GM23338 (cell line): ENCODE data around the gene PLCXD3. TPM values are rescaled to one million over a fixed set of nuclear protein-coding genes. Genes with fewer than 3 reads are reported as not detected.

ENCODE experiments used
- ATAC-seq: fragments of 200-7000 bp; cut with Tn5 transposase; 3 replicates; pipeline ENCODE4 v1.9.1; 2020
- DNase-seq: peaks from one replicate; pipeline ENCODE4 v3.0.0-alpha.2; 2015; ENCODE audit warnings: low spot score
- H2AFZ ChIP-seq: fragments of 200-600 bp; sonication (generic); 2 replicates; pipeline ENCODE4 v1.8.0; 2016; ENCODE audit warnings: antibody characterized with exemption, mild to moderate bottlenecking, moderate library complexity
- H3F3A ChIP-seq: fragments of 200-600 bp; sonication (generic); replicated peaks from 2 replicates; pipeline ENCODE4 v1.8.0; 2017; ENCODE audit warnings: antibody characterized with exemption, mixed run types, low read depth
- H3K27ac ChIP-seq: fragments of 200-600 bp; sonication (generic); 2 replicates; pipeline ENCODE4 v1.6.1; 2016; ENCODE audit warnings: low read depth
- H3K27me3 ChIP-seq: fragments of 200-600 bp; sonication (generic); 2 replicates; pipeline ENCODE4 v1.8.0; 2016; ENCODE audit warnings: mild to moderate bottlenecking, mixed run types, moderate library complexity; ENCODE audit not compliant: insufficient read depth
- H3K36me3 ChIP-seq: fragments of 200-600 bp; sonication (generic); 2 replicates; pipeline ENCODE4 v1.8.0; 2016; ENCODE audit warnings: mild to moderate bottlenecking; ENCODE audit not compliant: insufficient read depth
- H3K4me1 ChIP-seq: fragments of 200-600 bp; sonication (generic); 2 replicates; pipeline ENCODE4 v1.8.0; 2016; ENCODE audit warnings: mild to moderate bottlenecking, moderate library complexity; ENCODE audit not compliant: insufficient read depth
- H3K4me2 ChIP-seq: fragments of 200-600 bp; sonication (generic); 2 replicates; pipeline ENCODE4 v1.7.1; 2017; ENCODE audit warnings: mixed run types
- H3K4me3 ChIP-seq: fragments of 200-600 bp; sonication (generic); 2 replicates; pipeline ENCODE4 v1.6.1; 2016; ENCODE audit warnings: mixed run types
- H3K79me2 ChIP-seq: fragments of 200-600 bp; sonication (generic); replicated peaks from 2 replicates; pipeline ENCODE4 v1.8.0; 2017; ENCODE audit warnings: mild to moderate bottlenecking; ENCODE audit not compliant: insufficient read depth
- H3K9me2 ChIP-seq: fragments of 200-600 bp; sonication (generic); 2 replicates; pipeline ENCODE4 v1.8.0; 2017; ENCODE audit not compliant: insufficient read depth
- H4K20me1 ChIP-seq: fragments of 200-600 bp; sonication (generic); replicated peaks from 2 replicates; pipeline ENCODE4 v1.8.0; 2017; ENCODE audit warnings: mild to moderate bottlenecking; ENCODE audit not compliant: insufficient read depth
- H3K27ac Mint-ChIP-seq: 2 replicates; pipeline ENCODE4 v1.8.0; 2020; ENCODE audit warnings: inconsistent platforms, mild to moderate bottlenecking, moderate library complexity, mixed read lengths
- H3K27me3 Mint-ChIP-seq: 3 replicates; pipeline ENCODE4 v1.8.0; 2022; ENCODE audit warnings: low read depth, mild to moderate bottlenecking, moderate library complexity, mixed read lengths, inconsistent platforms; ENCODE audit not compliant: insufficient read depth, poor library complexity
- H3K36me3 Mint-ChIP-seq: 3 replicates; pipeline ENCODE4 v1.8.0; 2021; ENCODE audit warnings: low read depth, mild to moderate bottlenecking, inconsistent platforms, moderate library complexity, mixed read lengths
- H3K4me1 Mint-ChIP-seq: 3 replicates; pipeline ENCODE4 v1.8.0; 2020; ENCODE audit warnings: mild to moderate bottlenecking, inconsistent platforms, mixed read lengths
- H3K4me3 Mint-ChIP-seq: 3 replicates; pipeline ENCODE4 v1.8.0; 2021; ENCODE audit warnings: moderate library complexity, mild to moderate bottlenecking, inconsistent platforms, mixed read lengths
- H3K9me3 Mint-ChIP-seq: 3 replicates; pipeline ENCODE4 v1.8.0; 2020; ENCODE audit warnings: moderate library complexity, mild to moderate bottlenecking, inconsistent platforms, mixed read lengths
- CREB1 ChIP-seq: fragments of 250-450 bp; sonication (Bioruptor Pico); IDR thresholded peaks from 2 replicates; pipeline ENCODE4 v1.5.0; 2020; ENCODE audit warnings: low read depth, mild to moderate bottlenecking, moderate library complexity
- CTCF ChIP-seq, 2 experiments: fragments of 200-600 bp in 1 of 2; sonication (generic) in 1 of 2; conservative IDR thresholded peaks; 2 replicates each; pipeline versions ENCODE4 v1.5.1 to v1.6.1; 2016 to 2017; ENCODE audit warnings: antibody characterized with exemption in 2 of 2, low read depth in 2 of 2, mild to moderate bottlenecking in 2 of 2, moderate library complexity in 1 of 2
- ETS1 ChIP-seq: IDR thresholded peaks from 2 replicates; pipeline ENCODE4 v1.6.1; 2016; ENCODE audit warnings: antibody characterized with exemption
- EZH2 ChIP-seq: fragments of 200-600 bp; sonication (generic); IDR thresholded peaks from one replicate; pipeline ENCODE4 v1.8.0; 2017; ENCODE audit warnings: antibody characterized with exemption, mild to moderate bottlenecking, low read depth; ENCODE audit not compliant: unreplicated experiment
- EZH2phosphoT487 ChIP-seq: fragments of 200-600 bp; sonication (generic); IDR thresholded peaks from one replicate; pipeline ENCODE4 v1.8.1; 2018; ENCODE audit warnings: antibody characterized with exemption; ENCODE audit not compliant: unreplicated experiment
- JUNB ChIP-seq: IDR thresholded peaks from one replicate; pipeline ENCODE4 v1.6.1; 2016; ENCODE audit warnings: antibody characterized with exemption; ENCODE audit not compliant: unreplicated experiment
- NANOG ChIP-seq: IDR thresholded peaks from 2 replicates; pipeline ENCODE4 v1.6.1; 2016; ENCODE audit warnings: antibody characterized with exemption, borderline replicate concordance
- POLR2AphosphoS5 ChIP-seq: IDR thresholded peaks from 2 replicates; pipeline ENCODE4 v1.6.1; 2016; ENCODE audit warnings: antibody characterized with exemption, low read depth
- STAT1 ChIP-seq: IDR thresholded peaks from one replicate; pipeline ENCODE4 v1.6.1; 2016; ENCODE audit warnings: antibody characterized with exemption; ENCODE audit not compliant: unreplicated experiment
- ZNF114 ChIP-seq: fragments of 250-450 bp; sonication (Bioruptor Pico); IDR thresholded peaks from 2 replicates; pipeline ENCODE4 v1.5.0; 2020; ENCODE audit warnings: mild to moderate bottlenecking, moderate library complexity
- ZNF331 ChIP-seq: fragments of 250-450 bp; sonication (Bioruptor Pico); IDR thresholded peaks from 2 replicates; pipeline ENCODE4 v1.5.0; 2020; ENCODE audit warnings: low read depth, mild to moderate bottlenecking, moderate library complexity
- ZNF462 ChIP-seq: fragments of 250-450 bp; sonication (Bioruptor Pico); IDR thresholded peaks from 2 replicates; pipeline ENCODE4 v1.5.0; 2020; ENCODE audit warnings: mild to moderate bottlenecking, moderate library complexity
- polyA plus RNA-seq: library from polyadenylated mRNA; unstranded; fragments of >200 nt; fragmentation: Nextera tagmentation; extraction: Ambion mirVana; gene quantifications from 2 replicates; pipeline ENCODE4 v1.2.1, GENCODE V29; 2016
- total RNA-seq: library from RNA; depleted of rRNA; stranded (reverse); fragments of >200 nt; shearing (Covaris generic); gene quantifications from 2 replicates; pipeline ENCODE4 v1.2.3, GENCODE V29; 2014

PLCXD3 gene
- total and polyA plus RNA-seq, 2 experiments from 2014 or later = 0.03 TPM

- TF ChIP-seq NANOG = no peak
- TF ChIP-seq POLR2AphosphoS5 = no peak
- H3K4me3 ChIP-seq = no peak overlapping the region
- H4K20me1 ChIP-seq = no peaks in the 10 kb centered on the region
- Mint-ChIP-seq H3K4me1 (peaks cover 2% of the 10 kb centered on the region; the same call in 2 of the 3 replicates), H3K4me3 (no peak overlapping the region), H3K27ac (no peak overlapping the region), H3K27me3 (no peaks in the 10 kb centered on the region), H3K9me3 (no peaks in the 10 kb centered on the region), H3K36me3 (no peaks in the 10 kb centered on the region)
- H3K27ac ChIP-seq = no peak overlapping the region
- no peak overlapping the region for H2AFZ ChIP-seq
- H3K27me3 ChIP-seq = no peaks in the 10 kb centered on the region
- no peak for DNase-seq
- no peaks in the 10 kb centered on the region for H3K9me2 ChIP-seq
- ATAC-seq = no peak
- no peaks in the 10 kb centered on the region for H3K79me2 ChIP-seq
- H3K36me3 ChIP-seq = no peaks in the 10 kb centered on the region
- no peak overlapping the region for H3K4me2 ChIP-seq
- H3K4me1 ChIP-seq = no peaks in the 10 kb centered on the region
- no peaks in the 10 kb centered on the region for H3F3A ChIP-seq
Measured at GRCh38 chr5:41345295-41345694, 165.1 kb downstream of the PLCXD3 start.

- H4K20me1 ChIP-seq = no peaks in the 10 kb centered on the region
- no peak for ATAC-seq
- H3K36me3 ChIP-seq = no peaks in the 10 kb centered on the region
- Mint-ChIP-seq H3K4me3 (no peak overlapping the region), H3K9me3 (no peaks in the 10 kb centered on the region), H3K36me3 (no peaks in the 10 kb centered on the region), H3K27ac (no peak overlapping the region), H3K4me1 (peaks cover 6% of the 10 kb centered on the region), H3K27me3 (peaks cover under 1% of the 10 kb centered on the region)
- H2AFZ ChIP-seq = no peak overlapping the region
- no peak for TF ChIP-seq EZH2phosphoT487
- TF ChIP-seq JUNB = no peak
- TF ChIP-seq STAT1 = no peak
- TF ChIP-seq POLR2AphosphoS5 = no peak
- TF ChIP-seq ZNF462 (CRISPR knock-in tag) = no peak
- TF ChIP-seq CREB1 = no peak
- no peak for TF ChIP-seq ZNF331 (CRISPR knock-in tag)
- TF ChIP-seq EZH2 = no peak
- TF ChIP-seq CTCF (conservative IDR thresholded peaks at IDR 0.05; ENCODE audit: low read depth in 2 of 2) = no peak
- no peak for TF ChIP-seq ETS1
- TF ChIP-seq ZNF114 (CRISPR knock-in tag) = no peak
- TF ChIP-seq NANOG = no peak
- H3K4me2 ChIP-seq = no peak overlapping the region
- H3K9me2 ChIP-seq = no peaks in the 10 kb centered on the region
- H3K79me2 ChIP-seq = no peaks in the 10 kb centered on the region
- H3F3A ChIP-seq = no peaks in the 10 kb centered on the region
- H3K4me1 ChIP-seq = peaks cover 7% of the 10 kb centered on the region; the same call in 1 of the 2 replicates
- no peak overlapping the region for H3K4me3 ChIP-seq
- H3K27ac ChIP-seq = no peak overlapping the region
- no peaks in the 10 kb centered on the region for H3K27me3 ChIP-seq
- DNase-seq = no peak
Measured at GRCh38 chr5:41339339-41339738, 171.1 kb downstream of the PLCXD3 start.
